H1 (cell line): ENCODE data around the gene HNF1B. TPM values are rescaled to one million over a fixed set of nuclear protein-coding genes. Genes with fewer than 3 reads are reported as not detected.

Experiments used
- CTCF ChIA-PET: fragments of 300-600 bp; sonication (Branson Sonifier 250); formaldehyde crosslinking; loops from one replicate; lab custom pipeline; 2021; ENCODE audit not compliant: partially characterized antibody; lab: Charles Lee
- POLR2A ChIA-PET: fragments of 300-600 bp; sonication (Branson Sonifier 250); formaldehyde crosslinking; loops from one replicate; lab custom pipeline; 2021; ENCODE audit warnings: inconsistent platforms; ENCODE audit not compliant: partially characterized antibody; lab: Charles Lee
- DNase-seq, 2 experiments: peaks; one replicate each; pipeline versions ENCODE4 v3.0.0 to v3.0.0-alpha.2; 2010 to 2022; ENCODE audit warnings: low spot score in 2 of 2, low read depth in 1 of 2, mixed read lengths in 1 of 2
- FAIRE-seq: peaks from 2 replicates; lab custom pipeline; 2011; peaks lifted over from hg19 to GRCh38; lab: Jason Lieb, UNC
- H2AFZ ChIP-seq: 2 replicates; pipeline ENCODE4 v1.8.1; 2012; ENCODE audit warnings: low read length, inconsistent platforms
- H2AK5ac ChIP-seq: 2 replicates; pipeline ENCODE4 v1.6.1; 2013; ENCODE audit warnings: low read depth, low read length
- H2BK120ac ChIP-seq: replicated peaks from 2 replicates; pipeline ENCODE3; 2013; ENCODE audit warnings: low read depth, low read length, inconsistent platforms
- H2BK12ac ChIP-seq: 2 replicates; pipeline ENCODE4 v1.6.1; 2013; ENCODE audit warnings: low read depth, low read length
- H2BK15ac ChIP-seq: 2 replicates; pipeline ENCODE4 v1.6.1; 2013; ENCODE audit warnings: low read length
- H2BK20ac ChIP-seq: 2 replicates; pipeline ENCODE4 v1.6.1; 2013; ENCODE audit warnings: low read length
- H2BK5ac ChIP-seq: 2 replicates; pipeline ENCODE4 v1.6.1; 2013; ENCODE audit warnings: low read depth, low read length
- H3K14ac ChIP-seq: 2 replicates; pipeline ENCODE4 v1.6.1; 2013; ENCODE audit warnings: inconsistent platforms; ENCODE audit not compliant: insufficient read length
- H3K18ac ChIP-seq: 2 replicates; pipeline ENCODE4 v1.6.1; 2013; ENCODE audit warnings: low read length; ENCODE audit errors: extremely low read depth
- H3K23ac ChIP-seq: 2 replicates; pipeline ENCODE4 v1.6.1; 2013; ENCODE audit warnings: inconsistent platforms; ENCODE audit not compliant: insufficient read length
- H3K23me2 ChIP-seq: 2 replicates; pipeline ENCODE4 v1.6.1; 2013; ENCODE audit warnings: low read depth, low read length
- H3K27ac ChIP-seq: 2 replicates; pipeline ENCODE4 v1.6.1; 2011; ENCODE audit warnings: low read depth, low read length, inconsistent platforms
- H3K27me3 ChIP-seq, 4 experiments: replicated peaks in 1 of 4; 1 replicate in 1 of 4; 2 replicates in 3 of 4; pipeline versions ENCODE4 v1.6.1 to v1.8.1; 2011 to 2013; ENCODE audit warnings: low read length in 3 of 4, mild to moderate bottlenecking in 3 of 4, inconsistent platforms in 2 of 4, mixed read lengths in 2 of 4, moderate library complexity in 1 of 4; ENCODE audit not compliant: control insufficient read depth in 3 of 4, insufficient read depth in 3 of 4; ENCODE audit errors: extremely low read depth in 1 of 4
- H3K36me3 ChIP-seq, 4 experiments: 2 replicates each; pipeline versions ENCODE4 v1.6.1 to v1.8.1; 2011 to 2013; ENCODE audit warnings: mild to moderate bottlenecking in 4 of 4, low read length in 3 of 4, moderate library complexity in 2 of 4, control low read depth in 1 of 4, inconsistent platforms in 1 of 4; ENCODE audit not compliant: insufficient read depth in 4 of 4, control insufficient read depth in 2 of 4
- H3K4ac ChIP-seq: replicated peaks from 2 replicates; pipeline ENCODE3; 2013; ENCODE audit warnings: low read length, low read depth, mixed read lengths, inconsistent platforms; ENCODE audit not compliant: insufficient read length
- H3K4me1 ChIP-seq, 4 experiments: replicated peaks in 1 of 4; 1 replicate in 1 of 4; 2 replicates in 3 of 4; pipeline versions ENCODE4 v1.6.1 to v1.8.1; 2011 to 2013; ENCODE audit warnings: low read length in 3 of 4, inconsistent platforms in 2 of 4, mixed read lengths in 1 of 4; ENCODE audit not compliant: insufficient read depth in 4 of 4, control insufficient read depth in 3 of 4
- H3K4me2 ChIP-seq, 2 experiments: 2 replicates each; pipeline versions ENCODE4 v1.6.1 to v1.8.1; 2011 to 2013; ENCODE audit warnings: low read depth in 2 of 2, low read length in 2 of 2, control low read depth in 1 of 2, inconsistent platforms in 1 of 2, mild to moderate bottlenecking in 1 of 2; ENCODE audit not compliant: insufficient read depth in 1 of 2
- H3K4me3 ChIP-seq, 4 experiments: fragments of 200-600, 300-600 bp in 1 of 4; sonication (generic), shearing (Covaris generic), sonication (Bioruptor Twin) in 1 of 4; 2 replicates each; pipeline versions ENCODE4 v1.5.1 to v1.8.1; 2011 to 2016; ENCODE audit warnings: low read length in 4 of 4, low read depth in 3 of 4, control low read depth in 2 of 4, inconsistent platforms in 2 of 4, mild to moderate bottlenecking in 2 of 4, mixed read lengths in 1 of 4, moderate library complexity in 1 of 4; ENCODE audit not compliant: insufficient read depth in 2 of 4; ENCODE audit errors: extremely low read depth in 1 of 4
- H3K56ac ChIP-seq: replicated peaks from 2 replicates; pipeline ENCODE3; 2013; ENCODE audit warnings: low read depth, mild to moderate bottlenecking, mixed read lengths, low read length, inconsistent platforms; ENCODE audit not compliant: insufficient read length
- H3K79me1 ChIP-seq: 2 replicates; pipeline ENCODE4 v1.6.1; 2013; ENCODE audit warnings: low read depth, low read length, control low read depth
- H3K79me2 ChIP-seq, 2 experiments: 2 replicates each; pipeline versions ENCODE4 v1.6.1 to v1.8.1; 2012 to 2013; ENCODE audit warnings: low read length in 2 of 2, mild to moderate bottlenecking in 2 of 2, inconsistent platforms in 1 of 2; ENCODE audit not compliant: insufficient read depth in 2 of 2, control insufficient read depth in 1 of 2
- H3K9ac ChIP-seq, 4 experiments: replicated peaks in 1 of 4; 1 replicate in 1 of 4; 2 replicates in 3 of 4; pipeline versions ENCODE4 v1.6.1 to v1.8.1; 2011 to 2013; ENCODE audit warnings: low read depth in 3 of 4, low read length in 3 of 4, control low read depth in 2 of 4, mild to moderate bottlenecking in 2 of 4, moderate library complexity in 2 of 4, inconsistent platforms in 1 of 4; ENCODE audit errors: extremely low read depth in 1 of 4
- H3K9me3 ChIP-seq, 2 experiments: 2 replicates each; pipeline versions ENCODE4 v1.6.1 to v1.8.1; 2012 to 2013; ENCODE audit warnings: mild to moderate bottlenecking in 2 of 2, moderate library complexity in 2 of 2, control low read depth in 1 of 2, inconsistent platforms in 1 of 2, low read depth in 1 of 2, low read length in 1 of 2, mixed read lengths in 1 of 2; ENCODE audit not compliant: insufficient read depth in 2 of 2
- H4K20me1 ChIP-seq, 2 experiments: replicated peaks in 1 of 2; 2 replicates each; pipeline versions ENCODE3 to v1.8.1; 2011 to 2013; ENCODE audit warnings: inconsistent platforms in 2 of 2, low read length in 2 of 2, mild to moderate bottlenecking in 1 of 2; ENCODE audit not compliant: insufficient read depth in 2 of 2, control insufficient read depth in 1 of 2
- H4K5ac ChIP-seq: 2 replicates; pipeline ENCODE4 v1.6.1; 2013; ENCODE audit warnings: low read length, low read depth, mixed read lengths, inconsistent platforms; ENCODE audit not compliant: insufficient read length
- H4K8ac ChIP-seq: 2 replicates; pipeline ENCODE4 v1.8.0; 2013; ENCODE audit warnings: mild to moderate bottlenecking, moderate library complexity, low read length, inconsistent platforms; ENCODE audit not compliant: insufficient read depth; ENCODE audit errors: extremely low read depth
- H4K91ac ChIP-seq: replicated peaks from 2 replicates; pipeline ENCODE3; 2013; ENCODE audit warnings: low read length, mixed read lengths, inconsistent platforms; ENCODE audit not compliant: insufficient read length
- BRCA1 ChIP-seq: IDR thresholded peaks from 2 replicates; pipeline ENCODE4 v1.6.1; 2012; ENCODE audit warnings: low read depth, low read length, improper control_type of control experiment
- CREB1 ChIP-seq: IDR thresholded peaks from 2 replicates; pipeline ENCODE4 v1.6.1; 2012; ENCODE audit warnings: inconsistent platforms
- EP300 ChIP-seq, 2 experiments: IDR thresholded peaks; 1 replicate in 1 of 2; 2 replicates in 1 of 2; pipeline ENCODE4 v1.6.1; 2011 to 2012; ENCODE audit warnings: low read depth in 2 of 2, low read length in 2 of 2, mild to moderate bottlenecking in 2 of 2, borderline replicate concordance in 1 of 2, inconsistent platforms in 1 of 2, moderate library complexity in 1 of 2
- GTF2F1 ChIP-seq: IDR thresholded peaks from 2 replicates; pipeline ENCODE4 v1.6.1; 2012; ENCODE audit warnings: low read depth, low read length, improper control_type of control experiment, borderline replicate concordance
- JUN ChIP-seq: IDR thresholded peaks from 2 replicates; pipeline ENCODE4 v1.6.1; 2011; ENCODE audit warnings: low read depth, mild to moderate bottlenecking, improper control_type of control experiment, low read length
- KDM4A ChIP-seq: IDR thresholded peaks from one replicate; pipeline ENCODE4 v1.7.1; 2012; ENCODE audit warnings: low read depth, mild to moderate bottlenecking, moderate library complexity, low read length, inconsistent platforms; ENCODE audit not compliant: severe bottlenecking
- KDM5A ChIP-seq: fragments of 200-600 bp; IDR thresholded peaks from 2 replicates; pipeline ENCODE4 v1.7.1; 2012; ENCODE audit warnings: mild to moderate bottlenecking, low read length, inconsistent platforms, mixed read lengths
- MAX ChIP-seq: IDR thresholded peaks from 2 replicates; pipeline ENCODE4 v1.6.1; 2012; ENCODE audit warnings: inconsistent platforms
- NRF1 ChIP-seq: IDR thresholded peaks from 2 replicates; pipeline ENCODE4 v1.6.1; 2011; ENCODE audit warnings: mild to moderate bottlenecking, low read depth, low read length, improper control_type of control experiment
- SIRT6 ChIP-seq: IDR thresholded peaks from one replicate; pipeline ENCODE4 v1.7.1; 2012; ENCODE audit warnings: low read length, inconsistent platforms
- SP1 ChIP-seq: IDR thresholded peaks from 2 replicates; pipeline ENCODE4 v1.6.1; 2011; ENCODE audit warnings: low read depth, low read length
- TAF7 ChIP-seq: optimal IDR thresholded peaks from 2 replicates; pipeline ENCODE3; 2011; ENCODE audit warnings: low read depth, mild to moderate bottlenecking, inconsistent platforms, low read length, moderate library complexity, borderline replicate concordance
- WGBS, 2 experiments: shearing (Covaris generic) in 1 of 2; methylation state at CpG; one replicate each; pipeline versions ENCODE4 v1.1.6 to v1.1.7; 2013 to 2015; ENCODE audit warnings: low lambda C conversion rate in 2 of 2, mixed read lengths in 2 of 2, inconsistent platforms in 1 of 2, low coverage in 1 of 2, missing lambda C conversion rate in 1 of 2; ENCODE audit not compliant: insufficient replicate concordance in 2 of 2, insufficient coverage in 1 of 2, insufficient read length in 1 of 2; ENCODE audit errors: extremely low coverage in 1 of 2, missing lambda C conversion rate in 1 of 2; 5-methylcytosine and 5-hydroxymethylcytosine counted together
- polyA plus RNA-seq, 7 experiments: library from polyadenylated mRNA; depleted of rRNA in 3 of 7; stranded (reverse) in 5 of 7; unstranded in 2 of 7; fragments of >200 nt in 5 of 7; fragments of 200-250 nt in 2 of 7; gene quantifications; 1 replicate in 5 of 7; 2 replicates in 1 of 7; 4 replicates in 1 of 7; pipeline versions ENCODE4 v1.2.1 to v1.2.3, GENCODE V29; 2011 to 2013; ENCODE audit warnings: missing spikeins in 2 of 7, mixed read lengths in 2 of 7
- total RNA-seq: library from RNA; stranded (reverse); fragmentation: NEBNext Ultra II Directional; extraction: Animal tissue kit (Norgen Biotek cat#: 25700); gene quantifications from 2 replicates; pipeline ENCODE4 v1.2.1, GENCODE V29; 2021

The HNF1B gene
- total and polyA plus RNA-seq, 2 of the 8 experiments (the other 6 are each of a cell fraction or from before 2014, with no cell fraction given), result 0.13 to 0.30 TPM

- Histone ChIP-seq H2AFZ (no peak overlapping the region), H3K23ac (no peak overlapping the region), H3K79me2 (no peaks in the 10 kb centered on the region), H4K5ac (no peak overlapping the region), H3K36me3 (no peaks in the 10 kb centered on the region), H4K91ac (no peak overlapping the region), H3K18ac (no peak overlapping the region)
- no peak for DNase-seq
- no peak for TF ChIP-seq NRF1
- no peak for TF ChIP-seq CREB1
- TF ChIP-seq EP300 (IDR thresholded peaks at IDR 0.05; ENCODE audit: borderline replicate concordance in 1 of 2, low read depth in 2 of 2, low read length in 2 of 2), result no peak
- TF ChIP-seq KDM4A, result no peak
- no peak for TF ChIP-seq BRCA1
- TF ChIP-seq KDM5A, result no peak
- TF ChIP-seq GTF2F1, result no peak
- no peak for TF ChIP-seq SP1
- TF ChIP-seq TAF7, result no peak
- TF ChIP-seq MAX, result no peak
- TF ChIP-seq JUN, result no peak
- TF ChIP-seq SIRT6, result no peak
- TF ChIP-seq, all 59 proteins: peak for 0
- Histone ChIP-seq H2BK20ac (no peak overlapping the region), H3K4me3 (no peak overlapping the region), H4K8ac (no peak overlapping the region), H2BK120ac (no peak overlapping the region), H3K4me2 (no peak overlapping the region), H2BK12ac (no peak overlapping the region), H3K9me3 (peaks cover 6 to 16% of the 10 kb centered on the region in 2 experiments; a peak in 3 of 4 replicates), H3K4ac (no peak overlapping the region), H3K9ac (no peak overlapping the region), H4K20me1 (no peaks in the 10 kb centered on the region), H3K27ac (no peak overlapping the region), H3K23me2 (no peaks in the 10 kb centered on the region; the same call in 1 of the 2 replicates), H3K14ac (no peak overlapping the region), H3K27me3 (no peaks in the 10 kb centered on the region), H2BK15ac (no peak overlapping the region), H3K56ac (no peak overlapping the region), H2AK5ac (no peak overlapping the region), H3K4me1 (no peaks in the 10 kb centered on the region), H3K79me1 (no peaks in the 10 kb centered on the region), H2BK5ac (no peak overlapping the region)
- CTCF ChIA-PET, result interaction anchor here (1.0 to 1.2 kb wide), 3 partner anchors 14 to 116 kb away, joined by 3 to 5 read pairs (median 4); no protein-coding TSS in a partner anchor
- POLR2A ChIA-PET, result no interaction called here
- WGBS, 2 experiments, result 92% methylated on average over 6 of the region's 6 CpGs; no CpG with 5 or more reads in 1 of the 2 experiments
- FAIRE-seq, result no peak
Measured at GRCh38 chr17:37766971-37767370, 22.1 kb upstream of the HNF1B start.
